T-helper 2 cell treated with Interferon-gamma antibody and Interleukin-4, amounts not matched to agents 5 μg/mL and 100 μg/mL, for 36 hours (primary cell): ENCODE results near the gene DGKI.
A peak's percentile ranks its signal among the peaks of the same experiment; 100 is the strongest.

Source experiments
- DNase-seq: peaks from one replicate; pipeline ENCODE4 v3.0.0; 2021; ENCODE audit warnings: low spot score
- H3K27ac Mint-ChIP-seq: one replicate; pipeline ENCODE4 v1.8.0; 2021; ENCODE audit warnings: mild to moderate bottlenecking, mixed read lengths
- H3K27me3 Mint-ChIP-seq: one replicate; pipeline ENCODE4 v1.8.0; 2021; ENCODE audit warnings: low read depth, mixed read lengths
- H3K36me3 Mint-ChIP-seq: one replicate; pipeline ENCODE4 v1.8.0; 2021; ENCODE audit warnings: low read depth, mixed read lengths
- H3K4me1 Mint-ChIP-seq: one replicate; pipeline ENCODE4 v1.8.0; 2021; ENCODE audit warnings: low read depth, mixed read lengths
- H3K4me3 Mint-ChIP-seq: one replicate; pipeline ENCODE4 v1.8.0; 2022; ENCODE audit warnings: mild to moderate bottlenecking, moderate library complexity, mixed read lengths
- H3K9me3 Mint-ChIP-seq: one replicate; pipeline ENCODE4 v1.8.0; 2021; ENCODE audit warnings: mixed read lengths

Gene DGKI

DNA sequence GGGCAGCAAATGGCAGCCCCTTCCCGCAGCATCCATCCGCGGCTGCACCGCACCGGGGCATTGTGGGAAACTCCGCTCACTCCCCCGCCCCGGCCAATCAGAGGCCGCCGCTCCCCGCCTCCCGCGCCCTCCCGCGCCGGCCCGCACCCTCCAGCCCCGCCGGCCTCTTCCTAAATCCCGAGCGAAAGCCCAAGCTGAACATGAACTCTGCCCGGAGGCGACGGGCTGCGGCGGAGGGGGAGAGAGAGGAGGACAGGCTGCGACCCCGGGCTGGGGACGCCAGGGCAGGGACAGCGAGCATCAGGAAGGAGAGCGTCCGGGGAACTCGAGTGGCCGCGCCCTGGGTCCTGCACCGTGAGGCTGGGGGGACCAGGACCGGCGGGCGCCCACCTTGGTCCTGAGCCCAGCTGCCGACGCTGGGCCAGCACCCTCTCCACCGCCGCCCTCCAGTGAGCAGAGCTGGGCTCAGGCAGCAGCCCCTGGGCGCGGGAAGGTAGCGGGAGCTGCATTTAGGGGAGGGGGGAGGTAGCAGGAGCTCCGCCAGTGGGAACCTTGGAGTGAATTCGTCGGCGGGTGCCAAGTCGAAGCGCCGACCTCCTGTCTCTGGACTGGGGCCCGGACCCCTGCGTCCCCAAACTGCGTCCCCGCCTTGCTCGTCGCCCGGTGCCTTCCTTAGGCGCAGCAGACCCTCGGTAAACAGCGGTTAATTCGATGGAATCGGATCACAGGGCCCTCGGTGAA, at the start of gene DGKI:
TSS of gene DGKI (minus strand) at position 148 of the 741 bp plus-strand sequence.
- Mint-ChIP-seq H3K27ac (no peak within 1 kb of the TSS), H3K36me3 (no peaks in the 10 kb centered on the region), H3K27me3 (peaks cover 73% of the 10 kb centered on the region), H3K4me3 (peak within 1 kb of the TSS; percentile 61), H3K9me3 (no peaks in the 10 kb centered on the region), H3K4me1 (peaks cover 2% of the 10 kb centered on the region)
- no peak for DNase-seq

DNA sequence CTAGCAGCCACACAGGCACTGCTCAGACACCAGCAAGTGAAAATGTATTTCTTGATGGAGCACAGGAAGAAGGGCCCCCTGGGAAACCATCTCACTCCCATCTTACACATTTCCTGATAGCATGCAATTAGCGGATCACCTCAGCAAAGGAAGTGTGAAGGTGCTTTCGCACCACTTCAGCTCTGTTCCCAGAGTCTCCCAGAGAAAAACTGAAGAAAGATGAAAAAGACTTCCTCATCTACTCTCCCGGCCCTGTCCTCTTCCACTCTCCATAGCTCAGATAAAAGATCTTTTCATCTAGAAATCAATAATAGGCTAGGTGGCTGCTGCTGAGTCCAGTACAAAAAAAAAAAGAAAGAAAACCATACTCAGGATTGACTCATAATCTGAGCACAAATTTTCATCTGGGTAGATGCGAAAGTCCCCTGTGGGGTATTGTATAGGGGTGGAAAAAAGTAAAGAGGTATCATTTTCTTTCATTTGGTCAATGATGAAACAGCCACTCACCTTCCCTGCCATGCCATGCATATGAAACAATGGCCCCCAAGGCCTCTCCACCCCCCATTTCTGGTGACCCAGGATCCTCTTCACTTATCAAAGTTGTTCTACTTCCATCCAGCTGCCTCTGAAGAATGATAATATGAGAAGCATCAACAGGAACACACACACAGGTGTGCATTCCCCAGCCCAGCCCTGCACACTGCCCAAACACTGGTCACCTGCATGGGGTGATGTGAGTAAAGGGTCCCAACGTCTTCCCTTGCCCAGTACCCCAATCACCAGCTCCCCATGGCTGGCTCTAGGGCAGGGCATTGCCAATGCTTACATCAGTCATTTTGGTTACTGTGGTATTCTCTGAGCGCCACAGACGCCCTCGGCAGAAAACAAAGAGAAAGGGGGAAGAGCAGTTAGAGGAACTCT, 48.8 kb upstream of the DGKI start:
- Mint-ChIP-seq H3K36me3 (peaks cover 52% of the 10 kb centered on the region), H3K4me1 (peaks cover 24% of the 10 kb centered on the region), H3K9me3 (no peaks in the 10 kb centered on the region), H3K27me3 (no peaks in the 10 kb centered on the region), H3K27ac (peak overlapping the region; percentile 21), H3K4me3 (no peak overlapping the region)
- peak; percentile 39 for DNase-seq

DNA sequence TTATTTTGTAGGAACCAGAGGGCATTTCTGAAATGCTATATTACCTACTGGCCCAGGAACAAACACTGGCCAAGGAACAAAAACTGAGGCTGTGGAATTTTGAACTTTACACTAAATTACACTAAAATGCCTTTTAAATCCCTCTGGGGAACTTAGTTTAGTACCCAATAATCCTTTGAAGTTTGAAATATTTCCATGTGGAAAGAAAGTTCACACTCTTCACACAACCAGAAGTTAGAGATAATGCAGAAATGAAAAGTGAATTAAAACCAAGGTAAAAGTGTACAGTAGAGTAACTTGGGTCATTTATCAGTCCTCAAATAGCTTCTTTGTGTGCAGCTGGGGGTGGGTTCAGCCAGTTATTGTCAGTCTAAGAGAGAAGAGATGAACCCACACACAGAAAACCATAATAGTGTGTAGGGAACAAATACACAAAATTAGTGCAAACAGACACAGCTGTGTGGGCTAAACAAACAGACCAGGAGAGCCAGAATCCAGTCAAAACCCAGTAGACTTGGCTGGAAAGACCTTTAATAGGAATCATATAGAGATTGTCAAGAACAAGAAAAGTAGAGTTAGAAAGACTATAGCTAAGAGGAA, 46.5 kb upstream of the DGKI start:
- DNase-seq = no peak
- H3K27ac Mint-ChIP-seq = no peak overlapping the region

DNA sequence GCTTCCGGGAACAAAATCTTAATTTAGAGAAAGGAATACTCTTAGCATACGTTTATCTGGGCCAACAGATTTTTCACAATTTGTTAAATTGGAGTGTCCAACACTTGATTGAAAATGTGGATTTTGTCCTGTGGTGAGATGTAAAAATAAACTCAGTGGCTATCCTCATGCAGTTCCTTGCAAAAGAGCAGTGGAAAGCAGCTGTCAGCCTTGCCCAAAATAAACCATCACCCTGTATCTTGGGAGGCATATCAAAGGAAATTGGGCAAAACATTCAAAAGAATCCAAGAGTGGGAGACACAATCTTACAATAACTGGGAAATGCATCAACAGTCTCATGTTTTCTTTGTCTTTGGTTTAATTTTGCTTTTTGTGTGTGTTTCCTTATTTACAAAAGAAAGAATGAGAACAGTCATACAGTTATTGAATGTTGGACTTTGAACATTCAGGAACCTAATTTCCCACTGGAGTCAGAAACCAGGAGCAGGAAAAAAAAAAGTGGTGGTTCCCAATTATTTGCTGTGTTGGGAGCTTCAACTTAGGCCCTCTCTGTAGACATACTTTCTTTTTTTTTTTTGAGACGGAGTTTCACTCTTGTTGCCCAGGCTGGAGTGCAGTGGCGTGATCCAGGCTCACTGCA, 44.4 kb upstream of the DGKI start:
- peaks cover 37% of the 10 kb centered on the region for H3K36me3 Mint-ChIP-seq
- no peaks in the 10 kb centered on the region for H3K27me3 Mint-ChIP-seq
- H3K4me1 Mint-ChIP-seq = peaks cover 11% of the 10 kb centered on the region
- H3K9me3 Mint-ChIP-seq = no peaks in the 10 kb centered on the region
- H3K27ac Mint-ChIP-seq = no peak overlapping the region
- no peak for DNase-seq
- H3K4me3 Mint-ChIP-seq = no peak overlapping the region

More for the DNA sequence above, 46.5 kb upstream of the DGKI start:
- Mint-ChIP-seq H3K27me3 (no peaks in the 10 kb centered on the region), H3K4me1 (peaks cover 15% of the 10 kb centered on the region), H3K9me3 (no peaks in the 10 kb centered on the region), H3K4me3 (no peak overlapping the region), H3K36me3 (peaks cover 48% of the 10 kb centered on the region)

DNA sequence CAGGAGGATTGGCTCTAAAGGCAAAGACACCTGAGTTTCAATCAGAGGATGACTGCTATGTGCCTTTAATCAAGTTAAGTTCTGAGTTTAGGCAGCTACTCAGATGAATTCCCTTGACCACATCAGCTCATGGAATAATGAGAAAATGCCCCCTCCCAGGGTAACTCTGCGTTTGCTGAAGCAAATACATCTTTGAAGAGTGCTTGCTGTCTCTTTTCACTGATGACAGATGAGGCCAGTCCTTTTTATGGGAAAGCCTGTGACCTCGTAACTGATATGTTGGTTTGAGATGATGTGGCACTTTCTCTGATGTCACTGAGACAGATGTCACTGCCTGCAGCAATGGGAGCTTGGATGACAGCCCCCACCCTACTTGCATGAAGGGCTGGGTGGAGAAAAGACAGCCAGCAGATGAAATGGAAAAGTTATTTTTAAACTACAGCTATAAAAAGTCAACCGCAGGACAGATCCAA, 43.7 kb upstream of the DGKI start:
- Mint-ChIP-seq H3K4me1 (peaks cover 6% of the 10 kb centered on the region), H3K36me3 (peaks cover 32% of the 10 kb centered on the region), H3K27me3 (no peaks in the 10 kb centered on the region), H3K27ac (no peak overlapping the region), H3K4me3 (no peak overlapping the region), H3K9me3 (no peaks in the 10 kb centered on the region)
- no peak for DNase-seq

DNA sequence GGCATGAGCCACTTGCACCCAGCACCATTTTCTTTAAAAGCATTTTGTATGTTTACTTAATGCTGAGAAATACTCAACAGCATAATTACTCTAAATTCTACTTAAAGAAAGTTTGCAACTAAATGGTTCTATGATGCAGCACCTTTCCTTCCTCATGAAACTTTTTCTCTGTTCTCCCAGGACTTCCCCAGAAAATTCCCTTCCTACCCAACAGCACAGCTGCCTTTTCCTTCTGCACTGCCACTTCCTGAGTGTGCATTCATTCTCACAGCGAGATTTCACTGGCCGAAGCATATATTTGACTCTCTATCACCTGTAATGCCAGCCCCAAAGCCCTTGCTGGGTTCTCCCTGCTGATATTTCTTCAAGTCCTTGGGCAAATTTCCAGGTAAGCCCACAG, 41.5 kb upstream of the DGKI start:
- Mint-ChIP-seq H3K36me3 (peaks cover 23% of the 10 kb centered on the region), H3K27ac (no peak overlapping the region), H3K4me1 (peaks cover 2% of the 10 kb centered on the region), H3K4me3 (no peak overlapping the region), H3K9me3 (no peaks in the 10 kb centered on the region), H3K27me3 (no peaks in the 10 kb centered on the region)
- no peak for DNase-seq

DNA sequence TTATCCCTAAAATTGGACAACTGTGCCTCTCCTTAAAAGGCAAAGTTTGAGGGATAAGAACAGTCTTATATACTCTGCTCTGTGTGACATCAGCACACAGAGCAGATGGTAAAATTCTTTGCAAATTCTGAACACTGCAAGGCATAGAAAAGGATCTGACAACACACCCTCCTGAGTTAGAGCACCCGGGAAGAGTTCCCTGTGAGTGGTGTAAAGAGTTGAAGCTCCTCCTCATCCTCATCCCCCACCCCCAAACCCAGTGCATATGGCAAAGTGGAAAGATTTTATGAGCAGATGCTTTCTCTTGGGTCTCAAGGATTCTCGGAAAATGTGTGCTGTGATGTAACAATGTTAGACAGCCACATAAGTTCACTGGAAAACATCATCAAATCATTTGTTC, 40.0 kb upstream of the DGKI start:
- peaks cover 5% of the 10 kb centered on the region for H3K4me1 Mint-ChIP-seq
- H3K27ac Mint-ChIP-seq = no peak overlapping the region
- no peaks in the 10 kb centered on the region for H3K9me3 Mint-ChIP-seq
- no peak for DNase-seq
- H3K27me3 Mint-ChIP-seq = no peaks in the 10 kb centered on the region
- H3K36me3 Mint-ChIP-seq = peaks cover 25% of the 10 kb centered on the region
- H3K4me3 Mint-ChIP-seq = no peak overlapping the region

DNA sequence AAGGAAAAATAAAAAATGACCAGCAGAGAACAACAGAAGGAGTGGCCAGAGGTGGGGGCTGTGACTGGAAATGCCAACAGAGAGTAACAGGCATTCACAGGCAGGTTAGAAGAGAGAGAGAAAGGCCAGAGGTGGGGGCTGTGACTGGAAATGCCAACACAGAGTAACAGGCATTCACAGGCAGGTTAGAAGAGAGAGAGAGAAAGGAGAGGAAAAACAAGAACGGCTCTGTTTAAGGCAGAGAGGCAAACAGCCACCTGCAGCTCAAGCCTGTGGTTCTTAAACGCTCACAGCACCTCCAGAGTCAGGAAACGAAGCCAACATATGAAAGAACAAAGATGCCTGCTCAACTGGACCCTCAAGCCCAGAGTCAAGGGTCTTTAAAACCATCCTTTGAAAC, 39.5 kb upstream of the DGKI start:
- Mint-ChIP-seq H3K9me3 (no peaks in the 10 kb centered on the region), H3K27me3 (no peaks in the 10 kb centered on the region), H3K4me3 (no peak overlapping the region), H3K27ac (no peak overlapping the region), H3K4me1 (peaks cover 5% of the 10 kb centered on the region), H3K36me3 (peaks cover 28% of the 10 kb centered on the region)
- DNase-seq = no peak

DNA sequence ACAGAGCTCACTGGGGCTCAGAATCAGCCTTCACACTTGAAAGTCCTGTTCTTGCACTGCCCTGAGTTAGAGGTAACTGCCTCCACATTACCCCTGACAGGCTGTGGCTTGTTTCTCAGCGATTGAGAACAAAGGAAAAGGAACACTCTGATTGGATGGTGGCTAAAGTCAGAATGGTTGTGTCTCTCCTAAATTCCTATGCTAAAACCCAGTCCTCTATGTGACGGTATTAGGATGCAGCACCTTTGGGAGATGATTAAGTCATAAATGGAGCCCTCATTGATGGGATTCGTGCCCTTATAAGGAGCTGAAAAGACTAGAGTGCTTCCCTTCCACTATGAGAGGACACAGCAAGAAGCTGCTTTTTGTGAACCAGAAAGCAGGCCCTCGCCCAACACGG, 38.9 kb upstream of the DGKI start:
- H3K4me1 Mint-ChIP-seq = peaks cover 5% of the 10 kb centered on the region
- H3K27me3 Mint-ChIP-seq = no peaks in the 10 kb centered on the region
- no peak for DNase-seq
- H3K4me3 Mint-ChIP-seq = no peak overlapping the region
- peaks cover 25% of the 10 kb centered on the region for H3K36me3 Mint-ChIP-seq
- no peaks in the 10 kb centered on the region for H3K9me3 Mint-ChIP-seq
- H3K27ac Mint-ChIP-seq = no peak overlapping the region

DNA sequence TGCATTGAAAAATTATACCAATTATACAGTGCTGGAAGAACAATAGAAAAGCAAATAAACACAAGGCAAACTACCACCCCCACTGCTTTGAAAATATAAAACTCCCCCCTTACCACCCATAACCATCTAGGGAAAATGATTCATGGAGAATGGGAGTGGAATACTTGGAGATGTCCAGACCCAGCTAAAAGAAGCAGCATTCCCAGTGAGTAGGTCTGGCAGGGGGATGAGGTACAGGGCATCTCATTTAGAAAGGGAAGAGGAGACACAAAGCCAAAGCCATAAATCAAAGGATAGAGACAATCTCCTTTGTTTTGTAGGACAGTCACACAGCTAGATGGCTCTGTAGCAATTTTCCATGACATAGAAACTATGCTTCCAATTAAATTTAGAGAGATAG, 36.0 kb upstream of the DGKI start:
- no peak for DNase-seq
- no peaks in the 10 kb centered on the region for H3K27me3 Mint-ChIP-seq
- H3K4me1 Mint-ChIP-seq = peaks cover 8% of the 10 kb centered on the region
- H3K36me3 Mint-ChIP-seq = peaks cover 36% of the 10 kb centered on the region
- no peaks in the 10 kb centered on the region for H3K9me3 Mint-ChIP-seq
- H3K27ac Mint-ChIP-seq = no peak overlapping the region
- H3K4me3 Mint-ChIP-seq = no peak overlapping the region

DNA sequence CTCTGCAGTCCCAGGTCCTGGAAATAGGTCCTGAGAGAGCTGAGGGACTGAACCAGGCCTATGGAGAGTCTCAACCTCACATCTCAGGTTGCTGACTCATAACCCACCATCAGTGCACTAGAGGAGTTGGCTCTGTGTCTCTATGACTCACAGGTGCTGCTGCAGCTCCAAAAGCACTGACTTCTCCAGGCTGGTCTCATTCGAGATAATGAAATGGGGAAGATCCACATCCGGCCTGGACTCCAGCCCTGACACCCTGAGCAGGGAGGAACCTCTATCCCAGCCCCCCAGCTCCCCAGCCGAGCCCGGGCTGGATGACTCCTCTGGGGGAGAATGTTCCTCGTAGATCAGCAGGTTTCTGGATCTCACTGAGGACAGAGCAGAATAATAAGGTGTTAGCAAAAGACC, 35.5 kb upstream of the DGKI start:
- peak; percentile 40 for DNase-seq
- no peaks in the 10 kb centered on the region for H3K9me3 Mint-ChIP-seq
- H3K4me1 Mint-ChIP-seq = peaks cover 8% of the 10 kb centered on the region
- no peak overlapping the region for H3K27ac Mint-ChIP-seq
- peaks cover 36% of the 10 kb centered on the region for H3K36me3 Mint-ChIP-seq
- H3K4me3 Mint-ChIP-seq = no peak overlapping the region
- no peaks in the 10 kb centered on the region for H3K27me3 Mint-ChIP-seq

DNA sequence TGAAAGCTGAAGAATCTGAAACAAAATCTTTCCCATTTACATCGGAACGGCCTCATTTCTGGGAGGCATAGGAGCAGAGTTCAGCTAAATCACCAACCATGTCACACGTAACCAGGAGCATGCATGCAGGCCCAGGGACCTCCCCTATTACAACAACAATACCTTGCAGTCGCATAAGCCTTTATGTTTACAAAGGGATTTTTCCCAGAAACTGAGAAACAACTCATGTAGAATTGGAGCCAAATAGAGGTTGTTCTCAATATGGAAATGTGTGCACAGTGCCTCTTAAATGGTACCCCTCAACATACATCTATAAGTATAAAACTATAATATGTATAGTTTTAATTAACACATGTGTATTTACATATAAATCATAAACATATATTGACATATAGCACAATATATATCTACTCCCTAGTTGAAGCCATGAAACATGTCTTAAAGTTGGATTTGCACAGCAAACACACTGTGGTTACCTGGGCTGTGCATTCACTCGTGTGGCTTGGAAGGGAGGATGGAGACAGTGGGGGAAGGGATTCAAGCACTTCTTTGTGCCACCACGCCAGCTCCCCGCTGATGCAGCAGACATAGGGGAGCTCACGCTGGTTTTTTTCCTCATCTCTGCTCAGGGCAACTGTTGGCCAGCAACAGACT, 35.0 kb upstream of the DGKI start:
- peaks cover 8% of the 10 kb centered on the region for H3K4me1 Mint-ChIP-seq
- H3K9me3 Mint-ChIP-seq = no peaks in the 10 kb centered on the region
- no peak overlapping the region for H3K4me3 Mint-ChIP-seq
- peaks cover 39% of the 10 kb centered on the region for H3K36me3 Mint-ChIP-seq
- no peak overlapping the region for H3K27ac Mint-ChIP-seq
- DNase-seq = no peak
- no peaks in the 10 kb centered on the region for H3K27me3 Mint-ChIP-seq

DNA sequence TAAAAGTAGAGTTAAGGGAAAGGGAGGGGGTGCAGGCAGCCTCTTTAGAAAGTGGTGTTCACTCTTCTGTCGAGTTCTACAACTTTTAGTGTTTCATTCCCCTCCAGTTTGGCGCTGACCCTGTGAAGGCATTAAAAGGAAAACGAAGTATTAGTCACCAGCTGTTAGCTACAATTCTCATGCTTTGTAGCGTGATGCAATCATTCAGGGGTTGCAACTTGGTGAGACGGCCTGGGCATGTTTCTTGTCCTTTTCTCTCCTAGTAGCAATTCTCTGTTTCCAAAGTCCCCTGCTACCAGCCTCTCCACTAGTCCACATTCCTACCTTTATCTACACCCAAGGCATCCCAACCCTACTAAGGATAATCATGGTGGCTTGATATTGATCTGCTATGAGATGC, 33.7 kb upstream of the DGKI start:
- Mint-ChIP-seq H3K9me3 (no peaks in the 10 kb centered on the region), H3K27ac (no peak overlapping the region), H3K4me1 (peaks cover 8% of the 10 kb centered on the region), H3K27me3 (no peaks in the 10 kb centered on the region), H3K36me3 (peaks cover 41% of the 10 kb centered on the region), H3K4me3 (no peak overlapping the region)
- no peak for DNase-seq
